Measurements from ENCODE around the gene STAB2.

The STAB2 gene

GRCh38 chr12:103696101-103696500 lies 109.0 kb downstream of the STAB2 start:
- no peak for DNase-seq (ENCODE audit: low spot score)

GRCh38 chr12:103697971-103698751 lies 111.1 kb downstream of the STAB2 start:
- DNase-seq (ENCODE audit: low spot score): no peak

GRCh38 chr12:103698752-103699560 lies 111.9 kb downstream of the STAB2 start:
- no peak for DNase-seq (ENCODE audit: low spot score)

- DNase-seq (ENCODE audit: low spot score): no peak
These were observed 118.0 kb downstream of the STAB2 start for GRCh38 chr12:103705098-103705497.

GRCh38 chr12:103705927-103706326 lies 118.9 kb downstream of the STAB2 start:
- DNase-seq (ENCODE audit: low spot score): no peak

GRCh38 chr12:103707446-103707845 lies 120.4 kb downstream of the STAB2 start:
- no peak for DNase-seq (ENCODE audit: low spot score)

- no peak for DNase-seq (ENCODE audit: low spot score)
These were observed 123.5 kb downstream of the STAB2 start for GRCh38 chr12:103710544-103710943.

- DNase-seq (ENCODE audit: low spot score): no peak
These were observed 125.1 kb downstream of the STAB2 start for GRCh38 chr12:103712216-103712615.

- no peak for DNase-seq (ENCODE audit: low spot score)
These were observed 128.4 kb downstream of the STAB2 start for GRCh38 chr12:103715494-103715893.

GRCh38 chr12:103716517-103717196 lies 129.6 kb downstream of the STAB2 start:
- DNase-seq (ENCODE audit: low spot score): no peak

GRCh38 chr12:103725398-103725797 lies 138.3 kb downstream of the STAB2 start:
- no peak for DNase-seq (ENCODE audit: low spot score)

GRCh38 chr12:103727638-103728037 lies 140.6 kb downstream of the STAB2 start:
- DNase-seq (ENCODE audit: low spot score): no peak

GRCh38 chr12:103728323-103728722 lies 141.2 kb downstream of the STAB2 start:
- DNase-seq (ENCODE audit: low spot score): no peak

GRCh38 chr12:103729499-103729898 lies 142.4 kb downstream of the STAB2 start:
- DNase-seq (ENCODE audit: low spot score): no peak

GRCh38 chr12:103731539-103731938 lies 144.5 kb downstream of the STAB2 start:
- no peak for DNase-seq (ENCODE audit: low spot score)

- DNase-seq (ENCODE audit: low spot score): no peak
These were observed 147.8 kb downstream of the STAB2 start for GRCh38 chr12:103734863-103735262.

- no peak for DNase-seq (ENCODE audit: low spot score)
These were observed 148.2 kb downstream of the STAB2 start for GRCh38 chr12:103735291-103735690.

- DNase-seq (ENCODE audit: low spot score): no peak
These were observed 149.5 kb downstream of the STAB2 start for GRCh38 chr12:103736572-103736971.

GRCh38 chr12:103737881-103738280 lies 150.8 kb downstream of the STAB2 start:
- no peak for DNase-seq (ENCODE audit: low spot score)

GRCh38 chr12:103742349-103742932 lies 155.4 kb downstream of the STAB2 start:
- no peak for DNase-seq (ENCODE audit: low spot score)

GRCh38 chr12:103743788-103744187 lies 156.7 kb downstream of the STAB2 start:
- no peak for DNase-seq (ENCODE audit: low spot score)

GRCh38 chr12:103745962-103746361 lies 158.9 kb downstream of the STAB2 start:
- DNase-seq (ENCODE audit: low spot score): no peak

Data from hematopoietic multipotent progenitor cell treated with erythropoietin and hydrocortisone succinate and interleukin-3 and kit ligand, for 15 days (in vitro differentiated cells).